Thyroid gland (tissue), 4 donors: ENCODE results near the gene SYNRG.

Source experiments
- POLR2A ChIP-seq, 2 donors: fragments of 450-650 bp; IDR thresholded peaks; one replicate each; pipeline ENCODE4 v1.6.1; 2017; ENCODE audit warnings: antibody characterized with exemption in 2 of 2, mild to moderate bottlenecking in 2 of 2, moderate library complexity in 1 of 2
- TF ChIP-seq, protein P1 (sequence below), 6 experiments: fragments of 200-600 bp in 3 of 6; fragments of 450-650 bp in 3 of 6; sonication (generic) in 3 of 6; IDR thresholded peaks; one replicate each; pipeline ENCODE4 v1.5.1; 2016 to 2019; ENCODE audit warnings: antibody characterized with exemption in 6 of 6, mild to moderate bottlenecking in 2 of 6, inconsistent platforms in 1 of 6, moderate library complexity in 1 of 6

- TF ChIP-seq, protein P1, sequence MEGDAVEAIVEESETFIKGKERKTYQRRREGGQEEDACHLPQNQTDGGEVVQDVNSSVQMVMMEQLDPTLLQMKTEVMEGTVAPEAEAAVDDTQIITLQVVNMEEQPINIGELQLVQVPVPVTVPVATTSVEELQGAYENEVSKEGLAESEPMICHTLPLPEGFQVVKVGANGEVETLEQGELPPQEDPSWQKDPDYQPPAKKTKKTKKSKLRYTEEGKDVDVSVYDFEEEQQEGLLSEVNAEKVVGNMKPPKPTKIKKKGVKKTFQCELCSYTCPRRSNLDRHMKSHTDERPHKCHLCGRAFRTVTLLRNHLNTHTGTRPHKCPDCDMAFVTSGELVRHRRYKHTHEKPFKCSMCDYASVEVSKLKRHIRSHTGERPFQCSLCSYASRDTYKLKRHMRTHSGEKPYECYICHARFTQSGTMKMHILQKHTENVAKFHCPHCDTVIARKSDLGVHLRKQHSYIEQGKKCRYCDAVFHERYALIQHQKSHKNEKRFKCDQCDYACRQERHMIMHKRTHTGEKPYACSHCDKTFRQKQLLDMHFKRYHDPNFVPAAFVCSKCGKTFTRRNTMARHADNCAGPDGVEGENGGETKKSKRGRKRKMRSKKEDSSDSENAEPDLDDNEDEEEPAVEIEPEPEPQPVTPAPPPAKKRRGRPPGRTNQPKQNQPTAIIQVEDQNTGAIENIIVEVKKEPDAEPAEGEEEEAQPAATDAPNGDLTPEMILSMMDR (IDR thresholded peaks at IDR 0.05) = no peak
- TF ChIP-seq POLR2A (IDR thresholded peaks at IDR 0.05) = no peak
These were observed 125.7 kb downstream of the SYNRG start for GRCh38 chr17:37483311-37484039.
